ENCODE data around the gene EAPP. TPM values are rescaled to one million over a fixed set of nuclear protein-coding genes. Genes with fewer than 3 reads are reported as not detected.

The EAPP gene
- total and polyA plus RNA-seq, 2 of the 13 experiments (the other 11 are each of a cell fraction or from before 2014, with no cell fraction given), result 68.7 to 110 TPM

DNA sequence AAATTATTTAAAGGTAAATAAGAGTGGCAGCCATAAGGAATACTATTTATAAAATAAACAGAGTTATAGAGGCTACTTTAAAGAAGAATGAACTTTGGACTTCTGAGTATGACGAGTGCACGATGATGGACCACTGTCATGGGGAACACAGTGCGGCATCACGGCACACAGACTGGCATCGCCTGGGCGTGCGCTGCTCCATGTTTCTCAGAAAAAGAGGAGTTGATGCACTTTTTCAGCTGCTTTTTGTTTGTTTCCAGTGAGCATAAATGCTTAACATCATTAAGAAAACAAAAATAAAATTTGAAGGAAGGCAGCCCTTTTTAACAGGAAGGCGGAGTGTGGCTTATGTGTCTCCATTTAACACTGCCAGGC lies 23.3 kb upstream of the EAPP start (continued):
- TF ChIP-seq, protein P1, sequence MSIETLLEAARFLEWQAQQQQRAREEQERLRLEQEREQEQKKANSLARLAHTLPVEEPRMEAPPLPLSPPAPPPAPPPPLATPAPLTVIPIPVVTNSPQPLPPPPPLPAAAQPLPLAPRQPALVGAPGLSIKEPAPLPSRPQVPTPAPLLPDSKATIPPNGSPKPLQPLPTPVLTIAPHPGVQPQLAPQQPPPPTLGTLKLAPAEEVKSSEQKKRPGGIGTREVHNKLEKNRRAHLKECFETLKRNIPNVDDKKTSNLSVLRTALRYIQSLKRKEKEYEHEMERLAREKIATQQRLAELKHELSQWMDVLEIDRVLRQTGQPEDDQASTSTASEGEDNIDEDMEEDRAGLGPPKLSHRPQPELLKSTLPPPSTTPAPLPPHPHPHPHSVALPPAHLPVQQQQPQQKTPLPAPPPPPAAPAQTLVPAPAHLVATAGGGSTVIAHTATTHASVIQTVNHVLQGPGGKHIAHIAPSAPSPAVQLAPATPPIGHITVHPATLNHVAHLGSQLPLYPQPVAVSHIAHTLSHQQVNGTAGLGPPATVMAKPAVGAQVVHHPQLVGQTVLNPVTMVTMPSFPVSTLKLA (IDR thresholded peaks at IDR 0.05), result no peak
- TF ChIP-seq, protein P2, sequence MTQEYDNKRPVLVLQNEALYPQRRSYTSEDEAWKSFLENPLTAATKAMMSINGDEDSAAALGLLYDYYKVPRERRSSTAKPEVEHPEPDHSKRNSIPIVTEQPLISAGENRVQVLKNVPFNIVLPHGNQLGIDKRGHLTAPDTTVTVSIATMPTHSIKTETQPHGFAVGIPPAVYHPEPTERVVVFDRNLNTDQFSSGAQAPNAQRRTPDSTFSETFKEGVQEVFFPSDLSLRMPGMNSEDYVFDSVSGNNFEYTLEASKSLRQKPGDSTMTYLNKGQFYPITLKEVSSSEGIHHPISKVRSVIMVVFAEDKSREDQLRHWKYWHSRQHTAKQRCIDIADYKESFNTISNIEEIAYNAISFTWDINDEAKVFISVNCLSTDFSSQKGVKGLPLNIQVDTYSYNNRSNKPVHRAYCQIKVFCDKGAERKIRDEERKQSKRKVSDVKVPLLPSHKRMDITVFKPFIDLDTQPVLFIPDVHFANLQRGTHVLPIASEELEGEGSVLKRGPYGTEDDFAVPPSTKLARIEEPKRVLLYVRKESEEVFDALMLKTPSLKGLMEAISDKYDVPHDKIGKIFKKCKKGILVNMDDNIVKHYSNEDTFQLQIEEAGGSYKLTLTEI (CRISPR knock-in tag; conservative IDR thresholded peaks at IDR 0.05), result no peak
- TF ChIP-seq SALL1 (CRISPR knock-in tag; IDR thresholded peaks at IDR 0.05) (peak; percentile 59), ZNF335 (CRISPR knock-in tag; IDR thresholded peaks at IDR 0.05) (no peak), MIXL1 (CRISPR knock-in tag; IDR thresholded peaks at IDR 0.05) (no peak), NFYC (CRISPR knock-in tag; IDR thresholded peaks at IDR 0.05) (no peak), ZNF644 (CRISPR knock-in tag; IDR thresholded peaks at IDR 0.05; ENCODE audit: low read depth) (no peak), HNF4G (IDR thresholded peaks at IDR 0.05; ENCODE audit: borderline replicate concordance, low read depth, low read length) (peak; percentile 48; the same call in 1 of the 2 replicates), HNF4G (CRISPR knock-in tag; IDR thresholded peaks at IDR 0.05; ENCODE audit: borderline replicate concordance, low read depth) (no peak), HDAC6 (IDR thresholded peaks at IDR 0.05; ENCODE audit: low read depth, low read length) (no peak), JUNB (CRISPR knock-in tag; IDR thresholded peaks at IDR 0.05; ENCODE audit: borderline replicate concordance) (no peak), HOXA3 (CRISPR knock-in tag; IDR thresholded peaks at IDR 0.05) (peak; percentile 80), ARNT2 (CRISPR knock-in tag; IDR thresholded peaks at IDR 0.05; ENCODE audit: low read depth) (no peak), SRSF1 (optimal IDR thresholded peaks at IDR 0.05; ENCODE audit: low read depth, low read length) (no peak), PHB2 (IDR thresholded peaks at IDR 0.05; ENCODE audit: partially characterized antibody) (no peak), GATAD2A (CRISPR knock-in tag; IDR thresholded peaks at IDR 0.05) (peak; percentile 8; the same call in 1 of the 2 replicates), ZNF879 (CRISPR knock-in tag; IDR thresholded peaks at IDR 0.05) (no peak), HES4 (CRISPR knock-in tag; IDR thresholded peaks at IDR 0.05; ENCODE audit: borderline replicate concordance) (no peak), HOXA9 (CRISPR knock-in tag; IDR thresholded peaks at IDR 0.05; ENCODE audit: borderline replicate concordance) (no peak), ZNF354B (CRISPR knock-in tag; IDR thresholded peaks at IDR 0.05) (no peak), CHD4 (IDR thresholded peaks at IDR 0.05; ENCODE audit: borderline replicate concordance, low read length) (peak; percentile 25; the same call in 1 of the 2 replicates), ZNF75D (CRISPR knock-in tag; IDR thresholded peaks at IDR 0.05; ENCODE audit: borderline replicate concordance) (no peak), GABPA (IDR thresholded peaks at IDR 0.05; ENCODE audit: low read depth, low read length) (no peak), GABPA (CRISPR knock-in tag; IDR thresholded peaks at IDR 0.05; ENCODE audit: low read depth) (no peak)
- TF ChIP-seq, protein P3, sequence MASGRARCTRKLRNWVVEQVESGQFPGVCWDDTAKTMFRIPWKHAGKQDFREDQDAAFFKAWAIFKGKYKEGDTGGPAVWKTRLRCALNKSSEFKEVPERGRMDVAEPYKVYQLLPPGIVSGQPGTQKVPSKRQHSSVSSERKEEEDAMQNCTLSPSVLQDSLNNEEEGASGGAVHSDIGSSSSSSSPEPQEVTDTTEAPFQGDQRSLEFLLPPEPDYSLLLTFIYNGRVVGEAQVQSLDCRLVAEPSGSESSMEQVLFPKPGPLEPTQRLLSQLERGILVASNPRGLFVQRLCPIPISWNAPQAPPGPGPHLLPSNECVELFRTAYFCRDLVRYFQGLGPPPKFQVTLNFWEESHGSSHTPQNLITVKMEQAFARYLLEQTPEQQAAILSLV (CRISPR knock-in tag; IDR thresholded peaks at IDR 0.05; ENCODE audit: borderline replicate concordance), result no peak
- TF ChIP-seq, protein P4, sequence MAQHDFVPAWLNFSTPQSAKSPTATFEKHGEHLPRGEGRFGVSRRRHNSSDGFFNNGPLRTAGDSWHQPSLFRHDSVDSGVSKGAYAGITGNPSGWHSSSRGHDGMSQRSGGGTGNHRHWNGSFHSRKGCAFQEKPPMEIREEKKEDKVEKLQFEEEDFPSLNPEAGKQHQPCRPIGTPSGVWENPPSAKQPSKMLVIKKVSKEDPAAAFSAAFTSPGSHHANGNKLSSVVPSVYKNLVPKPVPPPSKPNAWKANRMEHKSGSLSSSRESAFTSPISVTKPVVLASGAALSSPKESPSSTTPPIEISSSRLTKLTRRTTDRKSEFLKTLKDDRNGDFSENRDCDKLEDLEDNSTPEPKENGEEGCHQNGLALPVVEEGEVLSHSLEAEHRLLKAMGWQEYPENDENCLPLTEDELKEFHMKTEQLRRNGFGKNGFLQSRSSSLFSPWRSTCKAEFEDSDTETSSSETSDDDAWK (CRISPR knock-in tag; IDR thresholded peaks at IDR 0.05), result no peak
